Hepatocyte (in vitro differentiated cells): ENCODE measurements around the gene ADGB. TPM values are rescaled to one million over a fixed set of nuclear protein-coding genes. Genes with fewer than 3 reads are reported as not detected.

Experiments used
- DNase-seq: peaks from one replicate; pipeline ENCODE4 v3.0.0-alpha.2; 2016; ENCODE audit warnings: low spot score
- H2AFZ ChIP-seq: fragments of 200-600 bp; sonication (generic); 2 replicates; pipeline ENCODE4 v1.6.0; 2016; ENCODE audit warnings: antibody characterized with exemption, mild to moderate bottlenecking
- H3K27ac ChIP-seq: fragments of 200-600 bp; sonication (generic); 2 replicates; pipeline ENCODE4 v1.5.1; 2016; ENCODE audit warnings: mild to moderate bottlenecking
- H3K27me3 ChIP-seq: fragments of 200-600 bp; sonication (generic); 2 replicates; pipeline ENCODE4 v1.6.1; 2016
- H3K36me3 ChIP-seq: fragments of 200-600 bp; sonication (generic); replicated peaks from 2 replicates; pipeline ENCODE4 v1.5.1; 2016; ENCODE audit warnings: low read depth; ENCODE audit not compliant: insufficient read depth
- H3K4me1 ChIP-seq: fragments of 200-600 bp; sonication (generic); 2 replicates; pipeline ENCODE4 v1.5.1; 2016; ENCODE audit warnings: mild to moderate bottlenecking, moderate library complexity; ENCODE audit not compliant: insufficient read depth
- H3K4me2 ChIP-seq: fragments of 200-600 bp; sonication (generic); 2 replicates; pipeline ENCODE4 v1.6.0; 2016
- H3K4me3 ChIP-seq: fragments of 200-600 bp; sonication (generic); 2 replicates; pipeline ENCODE4 v1.5.1; 2016; ENCODE audit warnings: mild to moderate bottlenecking
- H3K79me2 ChIP-seq: fragments of 200-600 bp; sonication (generic); 2 replicates; pipeline ENCODE4 v1.6.0; 2017; ENCODE audit warnings: mild to moderate bottlenecking
- H3K9me2 ChIP-seq: fragments of 200-600 bp; sonication (generic); replicated peaks from 2 replicates; pipeline ENCODE4 v1.6.0; 2017; ENCODE audit warnings: mild to moderate bottlenecking; ENCODE audit not compliant: insufficient read depth
- H3K9me3 ChIP-seq: fragments of 200-600 bp; sonication (generic); 2 replicates; pipeline ENCODE4 v1.5.1; 2016; ENCODE audit warnings: low read depth, mild to moderate bottlenecking
- H4K20me1 ChIP-seq: fragments of 200-600 bp; sonication (generic); 2 replicates; pipeline ENCODE4 v1.6.0; 2016; ENCODE audit warnings: mild to moderate bottlenecking; ENCODE audit not compliant: insufficient read depth, poor library complexity, severe bottlenecking
- CTCF ChIP-seq: fragments of 200-600 bp; sonication (generic); IDR thresholded peaks from 2 replicates; pipeline ENCODE4 v1.5.1; 2016; ENCODE audit warnings: antibody characterized with exemption, mild to moderate bottlenecking; ENCODE audit not compliant: poor library complexity
- EZH2 ChIP-seq: fragments of 200-600 bp; sonication (generic); IDR thresholded peaks from 2 replicates; pipeline ENCODE4 v1.6.1; 2016; ENCODE audit warnings: antibody characterized with exemption, mild to moderate bottlenecking, borderline replicate concordance
- EZH2phosphoT487 ChIP-seq: fragments of 200-600 bp; sonication (generic); IDR thresholded peaks from one replicate; pipeline ENCODE4 v1.6.1; 2018; ENCODE audit warnings: antibody characterized with exemption, mild to moderate bottlenecking, low read depth, moderate library complexity; ENCODE audit not compliant: unreplicated experiment, severe bottlenecking
- WGBS: methylation state at CpG from one replicate; pipeline ENCODE4 v1.1.6; 2016; ENCODE audit warnings: low lambda C conversion rate; ENCODE audit errors: missing lambda C conversion rate; 5-methylcytosine and 5-hydroxymethylcytosine counted together
- polyA plus RNA-seq: library from polyadenylated mRNA; unstranded; fragments of >200 nt; fragmentation: Nextera tagmentation; extraction: Ambion mirVana; gene quantifications from 2 replicates; pipeline ENCODE4 v1.2.1, GENCODE V29; 2016
- total RNA-seq: library from RNA; depleted of rRNA; stranded (reverse); fragments of >200 nt; gene quantifications from 2 replicates; pipeline ENCODE4 v1.2.3, GENCODE V29; 2014

ADGB gene
- total and polyA plus RNA-seq, 2 experiments from 2014 or later, result 0.33 TPM; not detected in 1

- Histone ChIP-seq H3K27ac (no peak overlapping the region), H3K36me3 (no peaks in the 10 kb centered on the region), H3K4me1 (no peaks in the 10 kb centered on the region), H3K4me3 (no peak overlapping the region), H3K9me2 (no peaks in the 10 kb centered on the region), H3K27me3 (no peaks in the 10 kb centered on the region), H2AFZ (no peak overlapping the region), H4K20me1 (no peaks in the 10 kb centered on the region), H3K9me3 (no peaks in the 10 kb centered on the region), H3K79me2 (no peaks in the 10 kb centered on the region), H3K4me2 (no peak overlapping the region)
- no peak for TF ChIP-seq EZH2phosphoT487
- no peak for TF ChIP-seq CTCF
- TF ChIP-seq EZH2, result no peak
- 78% methylated on average over 1 of the region's 1 CpG for WGBS
- no peak for DNase-seq
These were observed 241.4 kb downstream of the ADGB start for GRCh38 chr6:146840216-146840615.

- Histone ChIP-seq H3K36me3 (no peaks in the 10 kb centered on the region), H2AFZ (no peak overlapping the region), H3K9me2 (no peaks in the 10 kb centered on the region), H3K27me3 (no peaks in the 10 kb centered on the region), H3K27ac (no peak overlapping the region), H3K9me3 (no peaks in the 10 kb centered on the region), H3K4me2 (no peak overlapping the region), H4K20me1 (no peaks in the 10 kb centered on the region), H3K79me2 (no peaks in the 10 kb centered on the region), H3K4me3 (no peak overlapping the region), H3K4me1 (no peaks in the 10 kb centered on the region)
- no peak for TF ChIP-seq EZH2phosphoT487
- TF ChIP-seq EZH2, result no peak
- TF ChIP-seq CTCF, result no peak
- no peak for DNase-seq
- 86% methylated on average over 3 of the region's 3 CpGs for WGBS
These were observed 241.9 kb downstream of the ADGB start for GRCh38 chr6:146840641-146841040.

- H3K27ac ChIP-seq, result no peak overlapping the region
- no peaks in the 10 kb centered on the region for H3K4me1 ChIP-seq
- no peaks in the 10 kb centered on the region for H3K27me3 ChIP-seq
- 36% methylated on average over 1 of the region's 1 CpG for WGBS
- no peak for DNase-seq
- H2AFZ ChIP-seq, result no peak overlapping the region
- H3K4me3 ChIP-seq, result no peak overlapping the region
- H3K9me2 ChIP-seq, result no peaks in the 10 kb centered on the region
- no peaks in the 10 kb centered on the region for H4K20me1 ChIP-seq
- no peaks in the 10 kb centered on the region for H3K9me3 ChIP-seq
- no peaks in the 10 kb centered on the region for H3K36me3 ChIP-seq
- H3K79me2 ChIP-seq, result no peaks in the 10 kb centered on the region
- TF ChIP-seq EZH2phosphoT487 (no peak), EZH2 (no peak), CTCF (no peak)
- H3K4me2 ChIP-seq, result no peak overlapping the region
These were observed 248.7 kb downstream of the ADGB start for GRCh38 chr6:146847426-146847825.

- Histone ChIP-seq H3K27me3 (no peaks in the 10 kb centered on the region), H3K27ac (no peak overlapping the region), H3K9me2 (no peaks in the 10 kb centered on the region), H3K4me1 (no peaks in the 10 kb centered on the region), H3K4me2 (no peak overlapping the region), H3K9me3 (no peaks in the 10 kb centered on the region), H3K4me3 (no peak overlapping the region), H3K36me3 (no peaks in the 10 kb centered on the region), H4K20me1 (no peaks in the 10 kb centered on the region), H2AFZ (no peak overlapping the region), H3K79me2 (no peaks in the 10 kb centered on the region)
- no peak for DNase-seq
- no peak for TF ChIP-seq CTCF
- no peak for TF ChIP-seq EZH2phosphoT487
- no peak for TF ChIP-seq EZH2
- WGBS, result 83% methylated on average over 6 of the region's 6 CpGs
These were observed 251.6 kb downstream of the ADGB start for GRCh38 chr6:146850238-146850896.
